HG03571 (cell line): ENCODE measurements around the gene HCAR3.
"Not testable (repeated sequence)": the region's sequence is repeated elsewhere in the genome, so short reads cannot be mapped to it uniquely, and the experiment has no call there.

Source experiments
- ATAC-seq: cut with Tn5 transposase; IDR thresholded peaks from one replicate; pipeline ENCODE4 v1.9.1; 2021; ENCODE audit not compliant: unreplicated experiment

HCAR3 gene

DNA sequence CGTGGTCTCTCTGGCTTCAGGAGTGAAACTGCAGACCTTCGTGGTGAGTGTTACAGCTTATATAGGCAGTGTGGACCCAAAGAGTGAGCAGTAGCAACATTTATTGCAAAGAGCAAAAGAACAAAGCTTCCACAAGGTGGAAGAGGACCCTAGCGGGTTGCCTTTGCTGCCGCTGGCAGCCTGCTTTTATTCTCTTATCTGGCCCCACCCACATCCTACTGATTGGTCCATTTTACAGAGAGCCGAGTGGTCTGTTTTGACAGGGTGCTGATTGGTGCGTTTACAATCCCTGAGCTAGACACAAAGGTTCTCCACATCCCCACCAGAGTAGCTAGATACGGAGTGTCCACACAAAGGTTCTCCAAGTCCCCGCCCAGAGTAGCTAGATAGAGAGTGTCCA, 40.6 kb downstream of the HCAR3 start:
- ATAC-seq: not testable (repeated sequence)

DNA sequence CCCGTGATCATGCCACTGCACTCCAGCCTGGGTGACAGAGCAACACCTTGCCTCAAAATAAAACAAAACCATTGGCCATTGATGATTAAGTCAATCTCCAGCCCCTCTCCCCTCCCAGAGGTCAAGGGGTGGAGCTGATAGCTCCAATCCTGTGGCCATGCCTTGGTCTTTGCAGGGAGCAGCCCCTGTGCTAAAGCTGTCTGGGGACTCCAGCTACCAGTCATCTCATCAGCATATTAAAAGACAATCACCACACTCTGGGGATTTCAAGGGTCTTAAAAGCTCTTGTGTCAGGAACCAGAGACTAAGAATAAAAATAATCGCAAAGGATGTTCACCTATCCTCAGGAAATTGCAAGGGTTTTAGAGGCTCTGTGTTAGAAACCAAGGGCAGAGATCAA, 44.1 kb downstream of the HCAR3 start:
- no peak for ATAC-seq

DNA sequence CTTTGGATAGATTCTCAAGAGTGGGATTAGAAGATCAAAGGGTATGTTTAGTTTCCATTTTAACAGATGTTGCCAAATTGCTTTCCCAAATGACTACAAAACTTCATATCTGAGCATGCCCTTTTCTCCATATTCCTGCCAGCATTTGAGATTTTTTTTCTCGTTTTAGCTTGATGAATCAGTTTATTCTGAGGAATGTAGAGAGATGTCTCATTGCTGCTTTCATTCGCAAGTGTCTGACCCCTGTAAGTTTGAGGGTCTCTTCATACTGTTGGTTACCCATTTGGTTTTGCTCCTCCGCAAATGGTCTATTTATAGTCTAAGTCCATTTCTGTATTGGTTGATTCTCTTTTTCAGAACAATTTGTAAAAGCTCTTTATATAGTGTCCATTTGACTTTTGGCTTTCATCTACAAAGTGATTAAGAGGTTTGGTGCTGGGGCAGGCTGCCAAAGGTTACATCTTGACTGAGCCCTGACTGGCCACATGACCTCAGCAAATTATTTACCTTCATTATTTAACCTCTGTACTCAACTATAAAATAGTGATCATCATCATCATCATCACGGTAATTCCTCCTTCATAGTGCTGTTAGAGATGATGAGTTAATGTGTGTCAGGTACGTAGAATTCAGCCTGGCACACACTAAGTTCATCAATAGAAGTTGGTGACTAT, 47.1 kb downstream of the HCAR3 start:
- no peak for ATAC-seq

DNA sequence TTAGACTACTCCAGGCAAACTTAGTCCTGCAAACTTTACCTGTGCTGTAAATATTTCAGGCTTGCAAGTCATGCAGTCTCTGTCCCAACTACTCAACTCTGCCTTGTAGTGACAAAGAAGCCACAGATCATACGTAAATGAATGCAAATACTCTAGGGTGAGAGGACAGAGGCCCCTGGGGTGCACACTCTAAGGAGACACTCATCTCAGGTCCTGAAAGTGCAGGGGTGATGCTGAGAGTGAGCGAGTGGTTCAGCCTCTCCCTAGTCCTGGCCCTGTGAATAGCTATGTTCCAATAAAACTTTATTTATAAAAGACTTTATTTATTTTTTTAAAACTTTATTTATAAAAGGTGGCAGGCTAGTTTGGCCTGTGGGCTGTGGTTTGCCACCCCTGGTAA, 48.3 kb downstream of the HCAR3 start:
- no peak for ATAC-seq

DNA sequence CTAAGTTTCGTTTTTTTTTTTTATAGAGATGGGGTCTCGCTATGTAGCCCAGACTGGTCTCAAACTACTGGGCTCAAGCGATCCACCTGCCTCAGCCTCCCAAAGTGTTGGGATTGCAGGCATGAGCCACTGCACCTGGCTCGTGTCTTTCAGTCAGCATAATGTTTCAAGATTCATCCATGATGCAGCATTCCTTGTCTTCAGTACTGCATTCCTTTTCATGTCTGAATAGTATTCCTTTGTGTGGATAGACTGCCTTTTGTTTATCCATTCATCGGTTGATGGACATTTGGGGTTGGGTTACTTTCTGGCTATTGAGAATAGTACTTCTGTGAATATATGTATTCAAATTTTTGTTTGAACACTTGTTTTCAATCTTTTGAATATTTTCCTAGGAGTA, 50.9 kb downstream of the HCAR3 start:
- ATAC-seq: no peak

DNA sequence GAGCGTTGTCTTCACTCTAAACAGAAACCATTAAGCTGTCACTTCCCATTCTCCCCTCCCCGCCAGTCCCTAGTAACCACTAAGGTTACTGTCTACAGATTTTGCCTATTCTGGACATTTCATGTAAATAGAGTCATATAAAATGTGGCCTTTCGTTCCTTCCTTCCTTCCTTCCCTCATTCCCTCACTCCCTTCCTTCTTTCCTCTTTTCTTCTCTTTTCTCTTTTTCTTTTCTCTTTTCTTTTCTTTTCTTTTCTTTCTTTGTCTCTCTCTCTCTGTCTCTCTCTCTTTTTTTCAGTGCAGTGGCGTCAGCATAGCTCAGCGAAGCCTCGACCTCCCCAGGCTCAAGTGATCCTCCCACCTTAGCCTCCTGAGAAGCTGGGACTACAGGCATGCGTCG, 51.3 kb downstream of the HCAR3 start:
- ATAC-seq: no peak
